ENCODE data around the gene BTBD18.

The BTBD18 gene

GRCh38 chr11:57792060-57792541 is 40.5 kb upstream of the BTBD18 start:
- no peak for DNase-seq (ENCODE audit: low read depth)
- no peak overlapping the region for H3K4me3 ChIP-seq (ENCODE audit: low read length)
- no peak for TF ChIP-seq CTCF (conservative IDR thresholded peaks at IDR 0.05; ENCODE audit: low read depth, low read length)

GRCh38 chr11:57791321-57792059 is 39.9 kb upstream of the BTBD18 start:
- no peak for TF ChIP-seq CTCF (conservative IDR thresholded peaks at IDR 0.05; ENCODE audit: low read depth, low read length)
- H3K4me3 ChIP-seq (ENCODE audit: low read length) = no peak overlapping the region
- DNase-seq (ENCODE audit: low read depth) = no peak

- no peak overlapping the region for H3K4me3 ChIP-seq (ENCODE audit: low read length)
- DNase-seq (ENCODE audit: low read depth) = no peak
- no peak for TF ChIP-seq CTCF (conservative IDR thresholded peaks at IDR 0.05; ENCODE audit: low read depth, low read length)
Measured at GRCh38 chr11:57788703-57789088, 37.1 kb upstream of the BTBD18 start.

- no peak for DNase-seq (ENCODE audit: low read depth)
- no peak for TF ChIP-seq CTCF (conservative IDR thresholded peaks at IDR 0.05; ENCODE audit: low read depth, low read length)
- no peak overlapping the region for H3K4me3 ChIP-seq (ENCODE audit: low read length)
Measured at GRCh38 chr11:57787920-57788702, 36.5 kb upstream of the BTBD18 start.

GRCh38 chr11:57787006-57787604 is 35.5 kb upstream of the BTBD18 start:
- H3K4me3 ChIP-seq (ENCODE audit: low read length) = no peak overlapping the region
- TF ChIP-seq CTCF (conservative IDR thresholded peaks at IDR 0.05; ENCODE audit: low read depth, low read length) = no peak
- DNase-seq (ENCODE audit: low read depth) = no peak

GRCh38 chr11:57786436-57786835 is 34.8 kb upstream of the BTBD18 start:
- no peak for TF ChIP-seq CTCF (conservative IDR thresholded peaks at IDR 0.05; ENCODE audit: low read depth, low read length)
- no peak overlapping the region for H3K4me3 ChIP-seq (ENCODE audit: low read length)
- no peak for DNase-seq (ENCODE audit: low read depth)

Measured in retinal pigment epithelial cell (primary cell).